Neural progenitor cell (in vitro differentiated cells): Measurements from ENCODE around the gene PCNX1. TPM values are rescaled to one million over a fixed set of nuclear protein-coding genes. Genes with fewer than 3 reads are reported as not detected.

Experiments
- DNase-seq: peaks from one replicate; pipeline ENCODE4 v3.0.0-alpha.2; 2016; ENCODE audit warnings: low spot score
- H2AFZ ChIP-seq: fragments of 200-600 bp; sonication (generic); replicated peaks from 2 replicates; pipeline ENCODE4 v1.6.1; 2016; ENCODE audit warnings: antibody characterized with exemption
- H3F3A ChIP-seq: fragments of 200-600 bp; sonication (generic); 2 replicates; pipeline ENCODE4 v1.6.1; 2016; ENCODE audit warnings: antibody characterized with exemption, low read depth
- H3K27ac ChIP-seq: fragments of 200-600 bp; sonication (generic); 2 replicates; pipeline ENCODE4 v1.5.1; 2016; ENCODE audit warnings: mild to moderate bottlenecking
- H3K27me3 ChIP-seq: fragments of 200-600 bp; sonication (generic); 2 replicates; pipeline ENCODE4 v1.6.1; 2016; ENCODE audit warnings: mild to moderate bottlenecking, moderate library complexity
- H3K36me3 ChIP-seq: fragments of 200-600 bp; sonication (generic); 2 replicates; pipeline ENCODE4 v1.5.1; 2016
- H3K4me1 ChIP-seq: fragments of 200-600 bp; sonication (generic); 2 replicates; pipeline ENCODE4 v1.6.1; 2016; ENCODE audit warnings: mixed run types
- H3K4me2 ChIP-seq: fragments of 200-600 bp; sonication (generic); 2 replicates; pipeline ENCODE4 v1.6.1; 2016
- H3K4me3 ChIP-seq: fragments of 200-600 bp; sonication (generic); 2 replicates; pipeline ENCODE4 v1.5.1; 2016
- H3K79me2 ChIP-seq: fragments of 200-600 bp; sonication (generic); 2 replicates; pipeline ENCODE4 v1.6.1; 2016; ENCODE audit warnings: low read depth
- H3K9ac ChIP-seq: fragments of 200-600 bp; sonication (generic); 2 replicates; pipeline ENCODE4 v1.6.1; 2016
- H3K9me3 ChIP-seq: fragments of 200-600 bp; sonication (generic); 2 replicates; pipeline ENCODE4 v1.5.1; 2016; ENCODE audit warnings: low read depth
- H4K20me1 ChIP-seq: fragments of 200-600 bp; sonication (generic); 2 replicates; pipeline ENCODE4 v1.6.1; 2016; ENCODE audit warnings: low read depth
- H3K27ac Mint-ChIP-seq: 3 replicates; pipeline ENCODE4 v1.8.0; 2021; ENCODE audit warnings: mixed read lengths
- H3K27me3 Mint-ChIP-seq: 2 replicates; pipeline ENCODE4 v1.8.0; 2022; ENCODE audit warnings: low read depth, mild to moderate bottlenecking, inconsistent platforms, moderate library complexity, mixed read lengths; ENCODE audit not compliant: insufficient read depth
- H3K36me3 Mint-ChIP-seq: 3 replicates; pipeline ENCODE4 v1.8.0; 2021; ENCODE audit warnings: mixed read lengths
- H3K4me1 Mint-ChIP-seq: 3 replicates; pipeline ENCODE4 v1.8.0; 2021; ENCODE audit warnings: mixed read lengths
- H3K4me3 Mint-ChIP-seq: 3 replicates; pipeline ENCODE4 v1.8.0; 2021; ENCODE audit warnings: mild to moderate bottlenecking, moderate library complexity, mixed read lengths
- H3K9me3 Mint-ChIP-seq: 3 replicates; pipeline ENCODE4 v1.8.0; 2020; ENCODE audit warnings: mixed read lengths
- CTCF ChIP-seq: fragments of 200-600 bp; sonication (generic); IDR thresholded peaks from 2 replicates; pipeline ENCODE4 v1.5.1; 2017; ENCODE audit warnings: antibody characterized with exemption, mild to moderate bottlenecking
- EZH2 ChIP-seq: fragments of 200-600 bp; sonication (generic); IDR thresholded peaks from 2 replicates; pipeline ENCODE4 v1.6.1; 2017; ENCODE audit warnings: antibody characterized with exemption, mild to moderate bottlenecking, moderate library complexity
- EZH2phosphoT487 ChIP-seq: fragments of 200-600 bp; sonication (generic); IDR thresholded peaks from 2 replicates; pipeline ENCODE4 v1.6.1; 2017; ENCODE audit warnings: antibody characterized with exemption
- total RNA-seq: library from RNA; depleted of rRNA; stranded (reverse); fragments of >200 nt; gene quantifications from 2 replicates; pipeline ENCODE4 v1.2.3, GENCODE V29; 2015; ENCODE audit warnings: low replicate concordance

The PCNX1 gene
- total RNA-seq, 1 donor from 2014 or later = 48.6 TPM

GRCh38 chr14:70908935-70909641 lies 1.8 kb downstream of the PCNX1 start:
- Histone ChIP-seq H3K79me2 (peaks cover 62% of the 10 kb centered on the region), H3F3A (peaks cover 39% of the 10 kb centered on the region), H3K4me1 (peaks cover 46% of the 10 kb centered on the region), H3K4me2 (peak overlapping the region; percentile 82), H3K9me3 (no peaks in the 10 kb centered on the region), H3K27ac (peak overlapping the region; percentile 97), H3K4me3 (peak overlapping the region; percentile 95), H3K9ac (peak overlapping the region; percentile 88), H4K20me1 (peaks cover 54% of the 10 kb centered on the region), H3K27me3 (no peaks in the 10 kb centered on the region), H3K36me3 (no peaks in the 10 kb centered on the region), H2AFZ (no peak overlapping the region)
- Mint-ChIP-seq H3K4me3 (peak overlapping the region; percentile 98), H3K27me3 (peaks cover 6% of the 10 kb centered on the region), H3K9me3 (peaks cover 5% of the 10 kb centered on the region), H3K4me1 (peaks cover 39% of the 10 kb centered on the region), H3K27ac (peak overlapping the region; percentile 93), H3K36me3 (peaks cover 10% of the 10 kb centered on the region)
- DNase-seq = no peak
- no peak for TF ChIP-seq EZH2phosphoT487

- peak; percentile 65 for DNase-seq
- peaks cover 16% of the 10 kb centered on the region for H3K36me3 Mint-ChIP-seq
- no peak for TF ChIP-seq EZH2phosphoT487
- TF ChIP-seq EZH2 = no peak
- no peak for TF ChIP-seq CTCF
- H3K4me3 Mint-ChIP-seq = peak overlapping the region; percentile 98
- H3K27me3 Mint-ChIP-seq = peaks cover 6% of the 10 kb centered on the region
- Histone ChIP-seq H3K79me2 (peaks cover 71% of the 10 kb centered on the region), H3K4me1 (peaks cover 42% of the 10 kb centered on the region), H3K27ac (peak overlapping the region; percentile 49), H3K9me3 (no peaks in the 10 kb centered on the region), H3K9ac (no peak overlapping the region), H3F3A (peaks cover 36% of the 10 kb centered on the region), H2AFZ (no peak overlapping the region), H3K36me3 (no peaks in the 10 kb centered on the region), H3K4me2 (peak overlapping the region; percentile 82), H3K27me3 (no peaks in the 10 kb centered on the region), H4K20me1 (peaks cover 62% of the 10 kb centered on the region), H3K4me3 (peak overlapping the region; percentile 95)
- H3K4me1 Mint-ChIP-seq = peaks cover 35% of the 10 kb centered on the region
- peaks cover 7% of the 10 kb centered on the region for H3K9me3 Mint-ChIP-seq
- H3K27ac Mint-ChIP-seq = peak overlapping the region; percentile 62
These were observed 2.7 kb downstream of the PCNX1 start for GRCh38 chr14:70909733-70910614.

GRCh38 chr14:70915415-70915814 lies 8.2 kb downstream of the PCNX1 start:
- Mint-ChIP-seq H3K27ac (no peak overlapping the region), H3K27me3 (peaks cover under 1% of the 10 kb centered on the region), H3K36me3 (peaks cover 32% of the 10 kb centered on the region), H3K4me1 (peaks cover 21% of the 10 kb centered on the region), H3K9me3 (peaks cover 18% of the 10 kb centered on the region), H3K4me3 (no peak overlapping the region)
- no peak overlapping the region for H3K27ac ChIP-seq
- peaks cover 100% of the 10 kb centered on the region for H3K79me2 ChIP-seq
- H3K4me3 ChIP-seq = no peak overlapping the region
- H3K4me2 ChIP-seq = no peak overlapping the region
- H3K36me3 ChIP-seq = no peaks in the 10 kb centered on the region
- H3K27me3 ChIP-seq = no peaks in the 10 kb centered on the region
- H4K20me1 ChIP-seq = peaks cover 94% of the 10 kb centered on the region
- TF ChIP-seq EZH2phosphoT487 = no peak
- no peak for TF ChIP-seq CTCF
- TF ChIP-seq EZH2 = no peak
- peaks cover 20% of the 10 kb centered on the region for H3F3A ChIP-seq
- no peak for DNase-seq
- no peaks in the 10 kb centered on the region for H3K9me3 ChIP-seq
- peaks cover 61% of the 10 kb centered on the region for H3K4me1 ChIP-seq
- no peak overlapping the region for H3K9ac ChIP-seq
- H2AFZ ChIP-seq = no peak overlapping the region
